Head of caudate nucleus (tissue), 42 donors: ENCODE results near the gene NOP53.
A peak's percentile ranks its signal among the peaks of the same experiment; 100 is the strongest.
"Not testable (repeated sequence)": the region's sequence is repeated elsewhere in the genome, so short reads cannot be mapped to it uniquely, and the experiment has no call there.

Source experiments
- DNase-seq, 42 donors: peaks; one replicate each; pipeline versions ENCODE4 v3.0.0 to v3.0.0-alpha.2; 2020 to 2021; ENCODE audit warnings: mixed read lengths in 7 of 42
- intact Hi-C: fragments of 100-400 bp; cut with DNase I; formaldehyde crosslinking; loops from one replicate; pipeline ENCODE4 v1.15.0; 2022

Gene NOP53

GRCh38 chr19:47714855-47715254, 30.5 kb upstream of the NOP53 start:
- intact Hi-C loops, DNase-seq: not testable (repeated sequence)

GRCh38 chr19:47716270-47716937, 28.9 kb upstream of the NOP53 start:
- intact Hi-C loops, result no loop called here
- DNase-seq, result no peak

- intact Hi-C loops, result not testable (repeated sequence)
These were observed 26.8 kb upstream of the NOP53 start for GRCh38 chr19:47718415-47719046.

GRCh38 chr19:47719047-47719859, 26.1 kb upstream of the NOP53 start:
- peak; percentile 24 to 82 (median 65) for DNase-seq

More at GRCh38 chr19:47718415-47719046, 26.8 kb upstream of the NOP53 start:
- not testable (repeated sequence) for DNase-seq

GRCh38 chr19:47720669-47721422, 24.5 kb upstream of the NOP53 start:
- intact Hi-C loops, result no loop called here
- DNase-seq, result no peak

More at GRCh38 chr19:47719047-47719859, 26.1 kb upstream of the NOP53 start:
- intact Hi-C loops, result no loop called here

GRCh38 chr19:47723581-47723940, 21.8 kb upstream of the NOP53 start:
- intact Hi-C loops, result no loop called here
- peak in 3 of 42 donors; percentile 21 to 53 (median 36) for DNase-seq

GRCh38 chr19:47725759-47726401, 19.5 kb upstream of the NOP53 start:
- intact Hi-C loops, result no loop called here

GRCh38 chr19:47726467-47726866, 18.9 kb upstream of the NOP53 start:
- intact Hi-C loops, result no loop called here
- no peak for DNase-seq

More at GRCh38 chr19:47725759-47726401, 19.5 kb upstream of the NOP53 start:
- DNase-seq, result no peak

GRCh38 chr19:47728295-47728694, 17.1 kb upstream of the NOP53 start:
- intact Hi-C loops, DNase-seq: not testable (repeated sequence)

GRCh38 chr19:47729468-47729798, 15.9 kb upstream of the NOP53 start:
- intact Hi-C loops, result no loop called here
- peak in 4 of 42 donors; percentile 5 to 44 (median 24) for DNase-seq

- intact Hi-C loops, result no loop called here
- DNase-seq, result peak; percentile 34 to 91 (median 78)
These were observed 15.4 kb upstream of the NOP53 start for GRCh38 chr19:47729799-47730520.

- intact Hi-C loops, result no loop called here
- DNase-seq, result no peak
These were observed 14.8 kb upstream of the NOP53 start for GRCh38 chr19:47730521-47730889.

GRCh38 chr19:47730910-47731309, 14.4 kb upstream of the NOP53 start:
- no peak for DNase-seq

GRCh38 chr19:47735131-47735530, 10.2 kb upstream of the NOP53 start:
- DNase-seq, result no peak
- intact Hi-C loops, result no loop called here

More at GRCh38 chr19:47730910-47731309, 14.4 kb upstream of the NOP53 start:
- intact Hi-C loops, result no loop called here

GRCh38 chr19:47740866-47741519, 4.4 kb upstream of the NOP53 start:
- intact Hi-C loops, result no loop called here
- DNase-seq, result no peak

GRCh38 chr19:47741544-47742140, 3.7 kb upstream of the NOP53 start:
- intact Hi-C loops, result no loop called here
- DNase-seq, result no peak

GRCh38 chr19:47742634-47743033, 2.7 kb upstream of the NOP53 start:
- DNase-seq, result no peak
- intact Hi-C loops, result no loop called here
